Activated B cell treated with CpG ODN at 0.5 μM for 24 hours (primary cell): ENCODE measurements around the gene PCDHGB7. TPM values are rescaled to one million over a fixed set of nuclear protein-coding genes. Genes with fewer than 3 reads are reported as not detected.
"Not testable (repeated sequence)": the region's sequence is repeated elsewhere in the genome, so short reads cannot be mapped to it uniquely, and the experiment has no call there.

ENCODE experiments used
- ATAC-seq: fragments of 200-7000 bp; cut with Tn5 transposase; one replicate; pipeline ENCODE4 v1.10.0; 2021; ENCODE audit warnings: low read depth, mild to moderate bottlenecking, moderate library complexity
- CTCF ChIA-PET: fragments of 350-600 bp; sonication (Branson Sonifier 250); formaldehyde crosslinking; loops from one replicate; lab custom pipeline; 2021; ENCODE audit warnings: antibody characterized with exemption; lab: Charles Lee
- POLR2A ChIA-PET: fragments of 350-600 bp; sonication (Branson Sonifier 250); formaldehyde crosslinking; loops from one replicate; lab custom pipeline; 2021; ENCODE audit warnings: antibody characterized with exemption; lab: Charles Lee
- DNase-seq: peaks from one replicate; pipeline ENCODE4 v3.0.0; 2022
- H3K27ac Mint-ChIP-seq: one replicate; pipeline ENCODE4 v1.8.0; 2020; ENCODE audit warnings: mixed read lengths
- H3K27me3 Mint-ChIP-seq: one replicate; pipeline ENCODE4 v1.8.0; 2021; ENCODE audit warnings: mixed read lengths
- H3K36me3 Mint-ChIP-seq: one replicate; pipeline ENCODE4 v1.8.0; 2021; ENCODE audit warnings: low read depth, mixed read lengths
- H3K4me1 Mint-ChIP-seq: one replicate; pipeline ENCODE4 v1.8.0; 2021; ENCODE audit warnings: mixed read lengths
- H3K4me3 Mint-ChIP-seq: one replicate; pipeline ENCODE4 v1.8.0; 2020; ENCODE audit warnings: mild to moderate bottlenecking, mixed read lengths
- H3K9me3 Mint-ChIP-seq: one replicate; pipeline ENCODE4 v1.8.0; 2020; ENCODE audit warnings: mixed read lengths
- CTCF ChIP-seq: fragments of 200-600 bp; IDR thresholded peaks from one replicate; pipeline ENCODE4 v1.8.0; 2022; ENCODE audit warnings: antibody characterized with exemption, mild to moderate bottlenecking
- intact Hi-C: fragments of 100-400 bp; cut with micrococcal nuclease; formaldehyde crosslinking; loops from one replicate; pipeline ENCODE4 v1.15.1; 2024
- total RNA-seq: library from RNA; stranded (reverse); gene quantifications from 2 replicates; pipeline ENCODE4 v1.2.3, GENCODE V29; 2022

Gene PCDHGB7
- total RNA-seq, 1 donor from 2014 or later: 1.2 TPM

GRCh38 chr5:141374627-141375026 is 42.9 kb upstream of the PCDHGB7 start:
- intact Hi-C loops: loop anchor here (5.0 kb wide), 1 partner anchor 38 kb away; the partner anchor contains the start of gene PCDHGA10
- Mint-ChIP-seq H3K9me3 (peaks cover 24% of the 10 kb centered on the region), H3K36me3 (no peaks in the 10 kb centered on the region), H3K27ac (no peak overlapping the region), H3K4me1 (peaks cover 7% of the 10 kb centered on the region), H3K27me3 (peaks cover 31% of the 10 kb centered on the region), H3K4me3 (no peak overlapping the region)
- ATAC-seq (no peak), DNase-seq (no peak)
- POLR2A ChIA-PET: no interaction called here
- no peak for TF ChIP-seq CTCF
- CTCF ChIA-PET: interaction anchor here (1.3 kb wide), 1 partner anchor 23 kb away, joined by 3 read pairs; the partner anchor contains the start of gene PCDHGB5

- POLR2A ChIA-PET, intact Hi-C loops, H3K4me1 Mint-ChIP-seq, H3K27ac Mint-ChIP-seq, CTCF ChIA-PET, H3K36me3 Mint-ChIP-seq, DNase-seq, ATAC-seq, H3K4me3 Mint-ChIP-seq: not testable (repeated sequence)
- Mint-ChIP-seq H3K9me3 (peaks cover 24% of the 10 kb centered on the region), H3K27me3 (peaks cover 28% of the 10 kb centered on the region)
These were observed 41.9 kb upstream of the PCDHGB7 start for GRCh38 chr5:141375444-141376155.

GRCh38 chr5:141382469-141383294 is 34.8 kb upstream of the PCDHGB7 start, which contains the start of gene PCDHGA7:
Gene PCDHGA7 (plus strand): TSS chr5:141382742. CDS start chr5:141382900, 158 bp downstream.
- intact Hi-C loops: no loop called here
- H3K4me3 Mint-ChIP-seq: peak within 1 kb of the TSS; percentile 76
- peaks cover 2% of the 10 kb centered on the region for H3K36me3 Mint-ChIP-seq
- no peak for TF ChIP-seq CTCF
- peaks cover 15% of the 10 kb centered on the region for H3K9me3 Mint-ChIP-seq
- H3K27ac Mint-ChIP-seq: no peak within 1 kb of the TSS
- peaks cover 51% of the 10 kb centered on the region for H3K27me3 Mint-ChIP-seq
- no peak for DNase-seq
- ATAC-seq: no peak
- POLR2A ChIA-PET: no interaction called here
- CTCF ChIA-PET: no interaction called here
- H3K4me1 Mint-ChIP-seq: no peaks in the 10 kb centered on the region

- H3K27me3 Mint-ChIP-seq: peaks cover 53% of the 10 kb centered on the region
- intact Hi-C loops: no loop called here
- ChIA-PET POLR2A (no interaction called here), CTCF (no interaction called here)
- DNase-seq (no peak), ATAC-seq (no peak)
- H3K9me3 Mint-ChIP-seq: peaks cover 16% of the 10 kb centered on the region
- H3K4me1 Mint-ChIP-seq: no peaks in the 10 kb centered on the region
- no peak overlapping the region for H3K27ac Mint-ChIP-seq
- no peak for TF ChIP-seq CTCF
- H3K36me3 Mint-ChIP-seq: peaks cover 2% of the 10 kb centered on the region
- H3K4me3 Mint-ChIP-seq: no peak overlapping the region
These were observed 34.1 kb upstream of the PCDHGB7 start for GRCh38 chr5:141383345-141383744.

- no peaks in the 10 kb centered on the region for H3K4me1 Mint-ChIP-seq
- H3K4me3 Mint-ChIP-seq: no peak overlapping the region
- DNase-seq (no peak), ATAC-seq (no peak)
- ChIA-PET CTCF (no interaction called here), POLR2A (no interaction called here)
- peaks cover 62% of the 10 kb centered on the region for H3K27me3 Mint-ChIP-seq
- H3K27ac Mint-ChIP-seq: no peak overlapping the region
- peaks cover 17% of the 10 kb centered on the region for H3K9me3 Mint-ChIP-seq
- intact Hi-C loops: no loop called here
- H3K36me3 Mint-ChIP-seq: peaks cover 4% of the 10 kb centered on the region
- TF ChIP-seq CTCF: no peak
These were observed 32.8 kb upstream of the PCDHGB7 start for GRCh38 chr5:141384471-141385267.

GRCh38 chr5:141387557-141388311 is 29.7 kb upstream of the PCDHGB7 start, which contains the start of gene PCDHGB4:
Gene PCDHGB4 (plus strand): TSS chr5:141387698. CDS start chr5:141387885, 187 bp downstream.
- ATAC-seq: peak; percentile 65
- peak within 1 kb of the TSS; percentile 58 for H3K4me3 Mint-ChIP-seq
- H3K4me1 Mint-ChIP-seq, POLR2A ChIA-PET, H3K36me3 Mint-ChIP-seq, H3K27ac Mint-ChIP-seq, intact Hi-C loops, DNase-seq: not testable (repeated sequence)
- peaks cover 63% of the 10 kb centered on the region for H3K27me3 Mint-ChIP-seq
- peaks cover 24% of the 10 kb centered on the region for H3K9me3 Mint-ChIP-seq
- CTCF ChIA-PET: interaction anchor here (1.1 kb wide), 1 partner anchor 170 kb away, joined by 4 read pairs; no protein-coding TSS in a partner anchor
